Frontal cortex (tissue), 4 donors: ENCODE data around the gene ALDH9A1. TPM values are rescaled to one million over a fixed set of nuclear protein-coding genes. Genes with fewer than 3 reads are reported as not detected.
"Not testable (repeated sequence)": the region's sequence is repeated elsewhere in the genome, so short reads cannot be mapped to it uniquely, and the experiment has no call there.

ENCODE experiments used
- DNase-seq, 2 donors: peaks; one replicate each; pipeline ENCODE4 v3.0.0; 2012; ENCODE audit warnings: low spot score in 2 of 2
- FAIRE-seq: peaks from 2 replicates; lab custom pipeline; 2012; peaks lifted over from hg19 to GRCh38; lab: Jason Lieb, UNC
- total RNA-seq: library from RNA; depleted of rRNA; stranded (reverse); fragments of >200 nt; gene quantifications from one replicate; pipeline ENCODE4 v1.2.3, GENCODE V29; 2014
- donor health status: control.
- donor health status: control.
- donor health status: control.

The ALDH9A1 gene
- total RNA-seq, 1 donor from 2014 or later, result 63.6 TPM

DNA sequence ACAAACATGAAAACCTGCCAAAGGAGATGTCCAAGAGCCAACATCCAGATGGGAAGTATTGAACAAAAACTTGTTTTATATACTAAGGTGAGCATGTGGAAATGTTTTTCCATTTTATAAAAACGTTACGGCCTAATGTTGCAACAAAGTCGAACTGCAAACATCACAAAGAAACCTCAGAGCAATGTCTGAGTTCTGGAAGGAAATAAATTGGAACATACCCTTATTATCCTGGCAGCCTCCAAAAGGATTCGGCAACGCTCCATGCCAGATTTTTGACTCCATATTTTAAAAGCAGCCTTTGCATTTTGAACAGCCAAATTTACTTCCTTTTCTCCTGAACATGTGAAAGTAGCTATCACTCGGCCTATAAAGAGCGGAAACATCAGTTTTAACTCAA is 3.3 kb downstream of the ALDH9A1 start:
- no peak for FAIRE-seq
- DNase-seq, result no peak

- FAIRE-seq (no peak), DNase-seq (no peak)
Observed at GRCh38 chr1:165688046-165688445, 10.3 kb downstream of the ALDH9A1 start.

DNA sequence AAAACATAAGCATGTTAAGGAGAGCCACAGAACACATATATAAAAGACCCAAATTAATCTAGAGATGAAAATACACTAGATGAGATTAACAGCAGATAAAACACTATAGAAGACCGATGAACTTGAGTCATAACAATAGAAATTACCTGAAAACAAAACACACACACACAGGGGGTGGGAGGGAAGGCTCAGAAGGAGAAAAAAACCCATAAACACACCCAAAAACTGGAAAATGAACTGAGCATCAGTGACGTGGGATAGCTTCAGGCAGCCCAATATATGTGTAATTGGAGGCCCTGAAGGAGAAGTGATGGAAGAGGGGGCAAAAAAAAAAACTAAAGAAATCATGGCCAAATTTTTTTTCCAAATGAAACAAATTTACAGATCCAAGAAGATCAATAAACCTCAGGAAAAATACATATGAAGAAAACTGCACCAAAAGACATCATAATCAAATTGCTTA is 11.4 kb downstream of the ALDH9A1 start:
- DNase-seq, result no peak
- FAIRE-seq, result no peak

- FAIRE-seq, result no peak
Observed at GRCh38 chr1:165686121-165686970, 12.0 kb downstream of the ALDH9A1 start.

DNA sequence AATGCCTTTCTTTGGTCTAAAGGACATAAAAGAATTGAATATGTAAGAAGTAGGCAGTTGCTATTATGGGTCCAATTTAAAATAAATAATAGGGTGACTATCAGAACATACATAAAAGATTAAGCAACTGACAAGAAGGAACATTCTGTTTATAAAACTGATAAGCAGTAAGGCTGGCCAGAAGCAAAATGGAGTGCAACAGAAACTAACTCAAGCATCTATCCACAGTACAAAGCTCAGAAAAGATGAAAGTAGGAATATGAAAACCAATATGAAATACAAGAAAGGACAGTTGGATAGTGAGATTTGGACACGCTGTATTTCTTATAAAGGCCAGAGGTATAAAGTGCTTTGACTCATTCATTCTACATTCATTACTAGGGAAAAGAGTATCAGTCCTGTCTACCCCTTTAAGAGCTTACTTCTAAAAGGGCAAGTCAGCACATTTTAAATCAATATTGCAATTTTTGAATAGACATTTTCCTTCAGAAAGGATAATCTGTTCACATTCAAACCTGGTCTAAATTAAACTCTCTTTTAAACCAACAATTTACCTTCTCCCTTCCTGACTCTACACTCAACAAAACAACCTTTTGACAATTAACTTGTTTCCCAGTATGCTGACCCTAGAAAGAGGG is 14.4 kb downstream of the ALDH9A1 start:
- DNase-seq, result no peak
- no peak for FAIRE-seq

More at GRCh38 chr1:165686121-165686970, 12.0 kb downstream of the ALDH9A1 start:
- no peak for DNase-seq

DNA sequence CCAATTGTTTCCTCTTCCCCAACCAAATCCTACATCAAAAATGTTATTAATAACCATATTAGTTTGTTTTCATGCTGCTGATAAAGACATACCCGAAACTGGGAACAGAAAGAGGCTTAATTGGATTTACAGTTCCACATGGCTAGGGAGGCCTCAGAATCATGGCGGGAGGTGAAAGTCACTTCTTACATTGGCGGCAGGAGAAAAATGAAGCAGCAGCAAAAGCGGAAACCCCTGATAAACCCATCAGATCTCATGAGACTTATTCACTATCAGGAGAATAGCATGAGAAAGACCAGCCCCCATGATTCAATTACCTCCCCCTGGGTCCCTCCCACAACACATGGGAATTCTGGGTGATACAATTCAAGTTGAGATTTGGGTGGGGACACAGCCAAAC is 17.6 kb downstream of the ALDH9A1 start:
- FAIRE-seq, DNase-seq: not testable (repeated sequence)

DNA sequence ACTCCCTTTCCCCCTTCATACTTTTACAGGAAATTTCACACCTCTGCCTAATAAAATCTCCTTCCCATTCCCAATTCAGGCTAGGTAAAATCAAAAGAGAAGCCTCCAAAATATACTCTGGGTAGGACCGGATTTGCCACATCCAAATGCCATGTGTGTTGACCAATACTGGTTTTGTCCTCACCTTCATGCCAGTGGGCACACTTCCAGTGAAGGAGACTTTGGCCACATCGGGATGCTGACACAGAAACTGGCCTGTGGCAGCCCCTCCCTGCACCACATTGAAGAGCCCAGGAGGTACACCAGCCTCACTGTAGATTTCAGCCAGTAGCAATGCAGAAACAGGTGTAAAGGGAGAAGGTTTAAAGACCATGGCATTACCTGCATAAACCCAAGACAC is 18.1 kb downstream of the ALDH9A1 start:
- no peak for FAIRE-seq
- DNase-seq, result no peak

GRCh38 chr1:165679282-165680036 is 18.9 kb downstream of the ALDH9A1 start:
- FAIRE-seq (no peak), DNase-seq (no peak)

- no peak for DNase-seq
Observed at GRCh38 chr1:165678509-165678908, 19.9 kb downstream of the ALDH9A1 start.

DNA sequence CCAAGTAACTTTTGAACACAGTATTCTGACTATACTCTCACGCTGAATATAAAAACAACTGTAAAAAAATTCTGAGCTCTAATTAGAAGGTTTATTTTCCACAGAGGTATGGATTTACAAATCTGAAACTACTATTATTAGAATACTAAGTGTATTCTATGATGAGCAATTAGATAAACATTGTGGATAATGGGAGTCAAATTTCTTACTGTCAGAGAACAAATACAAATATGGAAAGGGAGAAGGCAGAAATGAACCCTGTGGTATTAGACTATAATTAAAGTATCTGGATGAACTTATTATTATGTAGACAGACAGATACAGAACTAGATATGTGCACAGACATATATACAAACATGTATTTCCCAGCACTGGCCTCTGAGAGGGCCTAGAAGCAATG is 22.6 kb downstream of the ALDH9A1 start:
- DNase-seq, result no peak
- FAIRE-seq, result no peak

More at GRCh38 chr1:165678509-165678908, 19.9 kb downstream of the ALDH9A1 start:
- FAIRE-seq, result no peak

DNA sequence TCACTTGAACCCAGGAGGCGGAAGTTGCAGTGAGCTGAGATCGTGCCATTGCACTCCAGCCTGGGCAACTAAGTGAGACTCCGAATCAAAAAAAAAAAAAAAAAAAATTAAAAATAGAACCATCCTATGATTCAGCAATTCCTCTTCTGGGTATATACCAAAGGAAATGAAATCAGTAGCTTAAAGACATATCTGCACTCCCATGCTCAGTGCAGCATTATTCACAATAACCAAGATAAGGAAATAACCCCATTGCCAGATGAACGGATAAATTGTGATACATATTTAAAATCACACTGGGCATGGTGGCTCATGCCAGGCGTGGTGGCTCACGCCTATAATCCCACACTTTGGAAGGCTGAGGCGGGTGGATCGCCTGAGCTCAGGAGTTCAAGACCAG is 23.8 kb downstream of the ALDH9A1 start:
- FAIRE-seq (no peak), DNase-seq (no peak)

- no peak for DNase-seq
- no peak for FAIRE-seq
Observed at GRCh38 chr1:165671526-165671925, 26.8 kb downstream of the ALDH9A1 start.

DNA sequence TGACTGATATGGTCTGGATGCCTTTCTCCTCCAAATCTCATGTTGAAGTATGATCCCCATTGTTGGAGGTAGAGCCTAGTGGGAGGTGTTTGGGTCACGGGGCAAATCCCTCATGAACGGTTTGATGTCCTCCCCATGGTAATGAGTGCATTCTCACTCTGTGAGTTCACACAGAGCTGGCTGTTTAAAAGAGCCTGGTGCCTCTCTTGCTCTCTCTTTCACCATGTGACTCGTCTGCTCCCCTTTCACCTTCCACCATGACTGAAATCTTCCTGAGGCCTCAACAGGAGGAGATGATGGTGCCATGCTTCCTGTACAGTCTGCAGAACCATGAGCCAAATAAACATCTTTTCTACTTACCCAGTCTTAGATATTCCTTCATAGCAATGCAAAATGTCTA is 30.2 kb downstream of the ALDH9A1 start:
- FAIRE-seq (no peak), DNase-seq (no peak)

- FAIRE-seq, result no peak
- DNase-seq, result no peak
Observed at GRCh38 chr1:165666152-165666825, 32.1 kb downstream of the ALDH9A1 start.

GRCh38 chr1:165662186-165662585 is 36.2 kb downstream of the ALDH9A1 start:
- DNase-seq (no peak), FAIRE-seq (no peak)

DNA sequence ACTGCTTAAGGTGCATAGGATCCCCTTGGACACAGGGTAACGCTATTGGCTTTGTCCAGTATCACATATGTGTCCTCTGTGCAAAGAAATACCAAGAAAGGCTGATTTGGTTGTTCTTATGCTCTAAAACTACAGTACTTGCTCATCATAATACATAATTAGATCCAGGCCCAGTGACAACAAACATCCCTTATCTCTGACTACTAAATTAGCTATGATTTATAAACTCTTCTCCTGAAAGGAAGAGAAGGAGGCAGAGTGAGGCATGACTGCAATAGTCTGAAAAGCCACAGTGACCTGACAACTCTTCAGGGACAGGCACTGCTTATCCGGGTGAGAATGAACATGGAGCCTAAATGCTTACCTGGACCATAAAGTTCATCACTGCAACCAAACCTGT is 36.7 kb downstream of the ALDH9A1 start:
- DNase-seq (no peak), FAIRE-seq (no peak)

DNA sequence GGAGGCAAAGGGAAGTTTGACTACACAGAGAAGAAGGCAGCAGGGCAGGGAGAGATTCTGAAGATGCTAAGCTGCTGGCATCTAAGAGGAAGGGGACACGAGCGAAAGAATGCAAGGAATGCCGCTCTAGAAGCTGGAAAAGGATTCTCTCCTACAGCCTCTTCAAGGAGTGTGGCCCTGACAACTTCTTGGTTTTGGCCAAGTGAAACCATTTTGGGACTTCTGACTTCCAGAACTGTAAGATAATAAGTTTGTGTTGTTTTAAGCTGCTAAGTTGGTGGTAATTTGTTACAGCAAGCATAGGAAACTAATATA is 38.8 kb downstream of the ALDH9A1 start:
- FAIRE-seq (no peak), DNase-seq (no peak)

- DNase-seq, FAIRE-seq: not testable (repeated sequence)
Observed at GRCh38 chr1:165658766-165659580, 39.4 kb downstream of the ALDH9A1 start.

GRCh38 chr1:165650981-165651625 is 47.3 kb downstream of the ALDH9A1 start:
- no peak for FAIRE-seq
- DNase-seq, result no peak
